DMS79 (cell line): ENCODE data around the gene CDC42BPA.
"Not testable (repeated sequence)": the region's sequence is repeated elsewhere in the genome, so short reads cannot be mapped to it uniquely, and the experiment has no call there.

Experiments
- DNase-seq: peaks from one replicate; lab custom pipeline; 2025; lab: John Stamatoyannopoulos, UW

CDC42BPA gene

DNA sequence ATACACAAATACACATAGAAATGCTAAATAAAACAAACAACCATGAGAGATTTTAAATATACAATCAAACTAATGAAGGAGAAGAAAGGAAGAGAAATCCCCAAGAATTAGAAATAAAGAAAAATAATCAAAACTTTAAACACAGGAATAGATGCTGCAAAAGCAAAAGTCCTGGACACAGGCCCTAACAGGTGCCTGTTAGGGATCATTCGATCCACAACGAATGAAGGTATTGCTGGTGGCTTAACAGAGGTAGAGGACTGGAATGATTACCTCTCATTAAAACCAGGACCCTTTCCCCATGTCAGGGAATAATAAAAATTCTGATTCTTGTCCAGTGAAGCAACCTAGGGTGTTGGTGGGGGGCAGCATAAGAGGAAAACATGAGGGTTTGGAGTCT is 56.8 kb downstream of the CDC42BPA start:
- DNase-seq = no peak

DNA sequence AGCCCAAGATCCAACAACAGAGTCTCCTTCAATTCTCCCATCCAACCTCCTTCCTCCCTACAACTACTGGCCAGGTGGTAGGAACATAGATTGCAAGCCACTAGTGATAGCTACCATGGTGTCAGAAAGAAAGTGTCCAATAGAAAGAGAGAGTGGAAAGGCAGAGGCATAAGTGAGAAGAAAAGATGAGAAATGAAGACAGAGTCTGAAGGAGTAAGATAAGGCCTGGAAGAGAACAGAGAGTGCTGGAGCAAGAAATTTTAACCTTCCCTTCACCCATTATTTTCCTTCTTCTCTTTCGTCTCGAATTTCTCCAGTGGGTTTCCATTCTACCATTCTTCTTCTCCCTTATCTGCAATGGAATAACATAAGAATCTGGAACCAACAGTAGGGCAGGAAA is 57.9 kb downstream of the CDC42BPA start:
- DNase-seq = no peak

DNA sequence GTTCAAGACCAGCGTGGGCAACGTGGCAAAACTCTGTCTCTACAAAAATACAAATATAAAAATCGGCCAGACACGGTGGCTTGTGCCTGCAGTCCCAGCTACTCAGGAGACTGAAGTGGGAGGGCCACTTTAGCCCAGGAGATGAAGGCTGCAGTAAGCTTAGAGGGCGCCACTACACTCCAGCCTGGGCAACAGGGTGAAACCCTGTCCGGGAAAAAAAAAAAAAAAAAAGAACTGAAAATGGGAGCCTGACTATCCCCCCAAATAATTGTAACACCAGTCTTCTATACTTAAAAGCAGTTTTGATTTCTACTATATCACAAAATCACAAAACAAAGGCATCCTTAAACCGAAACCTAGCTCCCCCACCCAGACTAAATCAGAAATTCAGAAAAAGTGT is 60.3 kb downstream of the CDC42BPA start:
- no peak for DNase-seq

DNA sequence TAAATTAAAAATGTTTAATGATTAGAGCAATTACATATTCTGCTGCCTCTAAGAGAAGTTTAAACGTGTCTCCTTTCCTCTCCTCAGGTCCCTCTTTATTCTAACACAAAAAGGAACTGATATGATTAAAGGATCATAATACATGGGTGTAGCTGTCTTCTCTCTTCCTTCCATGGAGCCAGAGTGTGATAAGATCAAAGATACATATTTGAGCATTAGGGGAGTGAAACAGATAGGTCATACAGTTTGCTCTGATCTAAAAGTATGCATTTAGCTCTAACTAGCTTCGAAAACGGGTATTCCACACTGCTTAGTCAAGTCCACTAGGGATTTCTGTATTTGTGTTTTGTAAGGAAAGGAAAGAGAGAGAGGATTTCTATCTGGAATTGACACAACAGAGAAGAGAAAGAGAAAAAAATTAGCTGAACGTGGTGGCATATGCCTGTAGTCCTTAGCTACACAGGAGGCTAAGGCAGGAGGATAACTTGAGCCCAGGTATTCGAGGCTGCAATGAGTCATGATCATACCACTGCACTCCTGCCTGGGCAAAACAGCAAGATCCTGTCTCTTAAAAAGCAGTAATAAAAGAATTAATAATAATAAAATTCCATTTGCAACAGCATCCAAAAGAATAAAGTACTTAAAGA is 63.1 kb downstream of the CDC42BPA start:
- no peak for DNase-seq

DNA sequence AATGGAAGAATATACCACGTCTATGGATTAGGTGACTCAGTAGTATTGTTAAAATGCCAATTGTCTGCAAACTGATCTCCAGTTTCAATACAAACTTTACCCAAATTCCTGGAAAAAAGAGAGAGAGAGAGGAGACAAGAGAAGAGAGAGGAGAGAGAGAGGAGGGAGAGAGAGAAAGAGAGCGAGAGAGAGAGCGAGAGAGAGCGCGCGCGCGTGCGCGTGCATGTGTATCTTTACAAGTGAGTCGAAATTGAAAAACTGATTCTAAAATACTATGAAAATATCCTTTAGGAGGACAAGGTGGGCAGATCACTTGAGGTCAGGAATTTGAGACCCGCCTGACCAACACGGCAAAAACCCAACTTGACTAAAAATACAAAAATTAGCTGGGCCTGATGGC is 65.2 kb downstream of the CDC42BPA start:
- DNase-seq = no peak

DNA sequence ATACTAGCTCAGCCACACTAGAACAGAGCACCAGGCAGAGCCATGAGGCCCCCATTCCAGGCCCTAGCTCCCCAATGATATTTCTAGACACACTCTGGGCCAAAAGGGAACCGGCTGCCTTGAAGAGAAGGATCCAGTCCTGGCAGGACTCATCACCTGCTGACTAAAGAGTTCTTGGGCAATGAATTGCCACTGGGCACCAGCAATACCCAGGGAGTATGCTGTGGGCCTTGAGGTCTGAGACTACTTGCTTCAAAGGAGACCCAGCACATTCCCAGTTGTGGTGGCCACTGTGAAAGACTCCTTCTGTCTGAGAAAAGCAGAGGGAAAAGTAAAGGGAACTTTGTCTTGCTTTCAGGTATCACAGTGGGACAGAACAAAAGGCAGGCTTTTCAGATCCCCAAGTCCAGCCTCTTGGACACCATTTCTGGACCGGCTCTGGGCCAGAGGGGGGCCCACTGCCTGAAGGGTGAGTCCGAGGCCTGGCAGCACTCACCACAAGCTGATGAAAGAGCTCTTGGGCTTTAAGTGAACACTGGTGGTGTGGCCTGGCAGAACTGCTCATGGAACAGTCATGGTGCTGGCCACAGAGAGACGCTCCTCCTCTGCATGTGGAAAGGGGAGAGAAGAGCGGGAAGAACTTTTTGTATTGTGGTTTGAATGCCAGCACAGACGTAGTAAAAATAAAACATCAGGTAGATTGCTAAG is 72.5 kb downstream of the CDC42BPA start:
- no peak for DNase-seq

DNA sequence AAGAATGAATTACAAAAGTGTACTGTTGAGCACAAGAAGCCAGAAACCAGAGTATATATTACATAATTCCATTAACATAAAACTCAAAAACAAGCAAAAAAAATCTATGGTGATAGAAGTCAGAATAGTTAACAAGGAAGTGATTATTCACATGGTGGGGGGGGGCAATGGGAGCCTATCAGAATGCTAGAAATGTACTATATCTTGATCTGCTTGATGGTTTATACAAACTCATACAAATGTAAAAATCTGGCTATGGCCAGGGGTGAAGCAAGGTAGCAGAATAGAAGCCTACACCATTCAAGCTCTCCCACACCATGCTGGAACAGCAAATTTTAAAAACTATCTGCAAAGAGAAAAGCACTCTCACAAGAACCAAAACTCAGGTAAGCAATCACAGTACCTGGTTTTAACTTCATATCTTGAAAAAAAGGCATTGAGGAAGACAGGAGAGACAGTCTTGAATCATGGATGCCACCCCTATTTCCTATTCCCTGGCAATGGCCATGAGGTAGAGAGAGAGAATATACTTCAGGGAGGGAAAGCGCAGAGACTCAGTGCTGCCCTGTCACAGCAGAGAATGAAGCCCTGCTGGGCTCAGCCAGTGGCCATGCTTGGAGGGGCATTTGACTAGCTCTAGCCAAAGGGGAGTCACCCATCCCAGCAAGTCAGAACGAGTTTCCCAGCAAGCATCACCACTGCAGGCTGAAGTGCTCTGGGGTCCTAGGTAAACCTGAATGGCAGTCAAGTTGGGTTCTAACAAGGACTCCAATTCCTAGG is 73.8 kb downstream of the CDC42BPA start:
- DNase-seq = no peak

DNA sequence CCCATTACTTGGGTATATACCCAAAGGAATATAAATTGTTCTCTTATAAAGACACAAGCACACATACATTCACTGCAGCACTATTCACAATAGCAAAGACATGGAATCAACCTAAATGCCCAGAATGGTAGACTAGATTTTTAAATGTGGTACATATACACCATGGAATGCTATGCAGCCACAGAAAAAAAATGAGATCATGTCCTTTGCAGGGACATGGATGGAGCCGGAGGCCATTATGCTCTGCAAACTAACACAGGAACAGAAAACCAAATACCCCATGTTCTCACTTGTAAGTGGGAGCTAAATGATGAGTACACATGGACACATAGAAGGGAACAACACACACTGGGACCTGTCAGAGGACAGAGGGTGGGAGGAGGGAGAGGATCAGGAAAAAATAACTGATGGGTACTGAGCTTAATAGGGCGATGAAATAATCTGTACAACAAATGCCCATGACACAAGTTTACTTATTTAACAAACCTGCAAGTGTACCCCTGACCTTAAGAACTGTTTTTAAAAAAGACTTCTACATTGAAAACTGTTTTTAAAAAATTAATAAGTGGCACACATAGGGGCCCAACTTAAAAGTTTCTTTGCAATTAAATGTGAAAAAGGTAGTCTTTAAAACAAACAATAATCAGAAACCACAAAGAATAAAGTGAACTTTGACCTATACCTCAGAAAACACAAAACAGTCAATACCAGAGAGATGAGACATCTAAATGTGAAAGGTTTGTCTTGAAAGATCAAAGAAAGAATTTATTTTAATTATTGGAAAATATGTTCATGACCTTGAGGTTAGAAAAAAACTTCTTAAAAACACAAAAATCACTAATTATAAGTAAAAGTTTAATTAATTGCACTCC is 75.2 kb downstream of the CDC42BPA start:
- DNase-seq = no peak

DNA sequence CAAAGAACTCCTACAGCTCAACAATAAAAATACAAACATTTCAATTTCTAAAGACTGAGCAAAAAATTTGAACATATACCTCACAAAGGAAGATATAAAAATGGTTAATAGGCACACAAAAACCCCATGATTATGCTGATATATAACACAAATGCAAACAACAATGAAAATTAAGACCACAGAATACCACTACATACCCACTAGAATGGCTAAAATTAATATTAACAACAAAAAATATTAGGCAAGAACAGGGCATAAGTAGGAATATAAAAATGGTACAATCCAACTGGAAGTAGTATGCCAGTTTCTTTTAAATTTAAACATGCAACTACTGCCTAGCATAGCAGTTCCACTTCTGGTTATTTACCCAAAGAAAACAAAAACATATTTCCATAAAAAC is 77.3 kb downstream of the CDC42BPA start:
- DNase-seq = no peak

DNA sequence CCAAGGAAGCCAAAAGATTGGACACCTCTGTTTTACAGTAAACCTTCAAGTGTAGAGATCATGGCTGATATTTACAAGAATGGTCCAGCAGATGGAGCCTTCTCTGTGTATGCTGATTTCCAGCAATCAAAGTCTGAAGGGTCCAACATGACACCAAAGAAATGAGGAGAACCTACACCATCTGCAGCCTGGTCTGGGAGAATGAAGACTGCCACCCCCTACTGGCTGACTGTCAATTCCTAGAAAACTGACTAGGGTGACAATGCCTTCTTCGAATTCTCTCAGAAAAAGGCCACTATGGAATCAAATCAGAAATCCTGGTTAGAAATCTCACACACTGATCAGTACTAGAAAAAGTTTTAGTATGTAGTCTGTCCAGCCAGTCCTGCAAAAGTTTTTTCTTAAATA is 83.3 kb downstream of the CDC42BPA start:
- no peak for DNase-seq

DNA sequence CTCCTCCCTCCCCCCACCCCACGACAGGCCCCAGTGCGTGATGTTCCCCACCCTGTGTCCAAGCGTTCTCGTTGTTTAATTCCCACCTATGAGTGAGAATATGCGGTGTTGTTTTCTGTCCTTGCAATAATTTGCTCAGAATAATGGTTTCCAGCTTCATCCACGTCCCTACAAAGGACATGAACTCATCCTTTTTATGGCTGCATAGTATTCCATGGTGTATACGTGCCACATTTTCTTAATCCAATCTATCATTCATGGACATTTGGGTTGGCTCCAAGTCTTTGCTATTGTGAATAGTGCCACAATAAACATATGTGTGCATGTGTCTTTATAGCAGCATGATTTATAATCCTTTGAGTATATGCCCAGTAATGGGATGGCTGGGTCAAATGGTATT is 87.2 kb downstream of the CDC42BPA start:
- DNase-seq = not testable (repeated sequence)

DNA sequence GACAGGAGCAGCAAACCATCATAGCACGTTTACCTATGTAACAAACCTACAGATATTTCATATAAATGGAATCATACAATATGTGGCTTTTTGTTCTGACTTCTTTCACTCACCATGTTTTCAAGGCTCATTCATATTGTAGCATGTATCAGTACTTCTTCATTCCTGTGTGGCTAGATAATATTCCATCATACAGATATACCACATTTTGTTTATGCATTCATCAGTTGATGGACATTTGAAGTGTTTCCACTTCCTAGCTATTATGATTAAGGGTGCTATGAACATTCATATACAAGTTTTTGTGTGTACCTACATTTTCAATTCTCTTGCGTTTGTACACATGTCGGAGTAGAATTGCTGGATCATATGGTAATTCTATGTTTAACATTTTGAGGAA is 90.1 kb downstream of the CDC42BPA start:
- no peak for DNase-seq

DNA sequence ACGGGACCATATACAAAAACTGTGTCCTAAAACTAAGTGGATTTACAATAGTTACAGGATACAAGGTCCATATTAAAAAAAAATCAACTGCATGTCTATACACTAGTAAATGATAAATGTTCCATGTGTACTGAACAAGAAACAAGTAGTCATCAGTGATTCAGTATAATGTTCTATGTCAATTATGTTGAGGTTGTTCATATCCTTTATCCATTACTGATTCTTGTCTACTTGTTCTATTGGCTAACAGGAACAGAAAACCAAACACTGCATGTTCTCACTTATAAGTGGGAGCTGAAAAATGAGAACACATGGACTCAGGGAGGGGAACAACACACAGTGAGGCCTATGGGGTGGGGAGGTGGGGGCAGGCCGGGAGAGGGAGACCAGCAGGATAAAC is 90.5 kb downstream of the CDC42BPA start:
- DNase-seq = no peak

DNA sequence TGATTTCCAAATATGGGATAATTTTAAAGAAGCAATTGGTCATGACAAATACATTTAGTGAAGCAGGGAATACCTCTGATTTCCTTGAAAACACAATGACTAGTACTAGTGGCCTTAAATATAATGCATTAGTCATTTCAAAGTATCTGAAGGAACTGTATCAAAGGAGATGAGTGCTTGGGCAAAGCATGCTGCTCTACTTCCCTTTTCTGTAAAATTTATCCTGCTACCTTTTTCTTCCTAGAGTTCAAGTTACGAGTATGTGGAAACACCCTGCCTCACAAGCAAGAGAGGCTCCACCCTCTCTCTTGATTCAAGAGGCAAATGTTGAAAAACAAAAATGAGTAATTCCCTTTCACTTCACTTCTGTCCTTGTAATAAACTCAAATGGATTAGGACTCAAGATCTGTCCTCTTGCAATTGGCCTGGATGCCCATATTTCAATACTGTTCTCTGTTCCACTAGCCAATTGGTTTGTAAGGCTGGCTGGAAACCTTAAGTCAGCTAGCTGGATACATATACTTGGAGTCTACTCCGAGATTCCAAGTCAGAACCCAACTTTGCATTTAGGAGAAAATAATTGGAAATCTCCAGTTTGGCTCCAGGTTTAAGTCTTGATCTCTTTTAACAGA is 92.5 kb downstream of the CDC42BPA start:
- no peak for DNase-seq

DNA sequence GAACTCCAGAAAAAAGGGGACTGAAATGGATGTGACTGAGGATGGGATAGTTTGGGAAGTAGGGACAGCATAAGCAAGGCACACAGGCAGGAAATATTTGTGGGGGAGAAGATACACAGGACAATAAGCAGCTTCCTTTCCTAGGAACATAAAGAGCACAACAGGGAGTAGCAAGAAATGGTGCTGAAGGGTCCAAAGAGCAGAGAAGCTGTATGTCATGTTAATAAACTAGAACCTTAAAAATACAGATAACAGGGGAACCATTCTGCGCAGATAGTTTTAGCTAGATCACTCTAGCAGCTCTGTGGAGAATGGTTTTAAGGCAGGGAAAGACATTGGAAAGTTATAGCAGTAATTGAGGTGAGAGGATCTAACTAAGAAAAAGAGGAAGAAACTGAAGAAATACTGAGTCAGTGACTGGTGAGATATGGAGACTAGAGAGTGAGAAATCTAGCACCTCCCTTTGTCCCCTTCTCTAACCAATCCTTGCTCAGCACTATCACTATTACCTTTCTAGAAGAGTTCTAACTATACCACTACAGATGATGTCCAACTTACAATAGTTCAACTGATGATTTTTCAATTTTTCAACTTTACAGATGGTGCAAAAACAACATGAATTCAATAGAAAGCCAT is 95.0 kb downstream of the CDC42BPA start:
- no peak for DNase-seq

DNA sequence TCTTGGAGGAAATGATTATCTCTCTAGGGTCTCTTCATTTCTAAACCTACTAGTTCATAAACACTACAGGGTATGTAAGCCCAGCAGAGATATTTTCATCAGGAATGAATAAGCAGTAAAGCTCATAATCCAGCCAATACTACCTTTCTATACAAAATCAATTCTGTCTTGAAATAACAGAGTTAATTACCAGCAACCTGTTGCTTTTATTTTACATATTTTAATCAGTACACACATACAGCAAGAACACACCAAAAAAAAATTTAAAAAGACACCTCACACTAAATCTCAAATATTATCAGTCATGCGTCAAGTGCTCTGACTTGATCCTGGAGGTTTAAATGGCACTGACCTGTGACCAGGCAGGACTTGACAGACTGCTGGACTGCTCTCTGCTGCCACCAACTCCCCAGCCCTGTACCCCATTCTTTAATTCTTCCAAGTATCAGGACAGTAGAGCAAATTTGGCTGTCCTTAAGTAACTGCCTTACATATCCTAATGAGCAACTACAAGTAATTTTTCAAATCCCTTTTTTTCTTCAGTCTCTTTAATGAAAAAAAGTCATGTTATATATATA is 98.5 kb downstream of the CDC42BPA start:
- no peak for DNase-seq

DNA sequence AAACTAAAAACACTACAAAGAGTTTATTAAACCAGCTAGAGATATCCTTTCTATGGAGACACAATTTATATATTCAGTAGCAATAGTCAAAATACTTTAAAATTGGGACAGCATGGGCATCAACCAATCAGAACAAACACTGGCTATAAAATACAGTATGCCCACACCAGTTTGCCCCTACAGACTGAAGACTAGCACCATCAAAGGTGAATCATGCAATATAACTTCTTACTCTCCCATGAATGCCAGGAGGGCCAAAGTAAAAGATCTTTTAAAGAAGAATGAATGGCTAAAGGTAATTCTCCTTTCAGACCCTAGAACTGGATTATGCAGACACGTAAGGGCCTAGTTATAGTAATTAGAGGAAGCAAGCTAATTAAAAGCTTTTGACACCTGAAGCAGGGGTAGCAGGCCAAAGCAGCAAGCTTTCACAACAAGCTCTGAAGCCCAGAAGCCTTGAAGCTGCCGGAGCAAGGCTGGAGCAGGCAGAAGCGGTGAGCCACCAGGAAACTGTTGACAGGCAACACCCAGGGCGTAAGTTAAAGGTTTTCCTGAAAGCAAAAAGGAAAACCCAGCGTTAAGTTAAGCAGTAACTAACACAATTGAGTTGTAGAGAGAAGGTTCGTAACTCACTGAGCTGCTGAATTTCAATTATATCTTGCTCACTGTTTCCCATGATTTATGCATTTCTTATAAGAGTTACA is 99.3 kb downstream of the CDC42BPA start:
- DNase-seq = no peak

DNA sequence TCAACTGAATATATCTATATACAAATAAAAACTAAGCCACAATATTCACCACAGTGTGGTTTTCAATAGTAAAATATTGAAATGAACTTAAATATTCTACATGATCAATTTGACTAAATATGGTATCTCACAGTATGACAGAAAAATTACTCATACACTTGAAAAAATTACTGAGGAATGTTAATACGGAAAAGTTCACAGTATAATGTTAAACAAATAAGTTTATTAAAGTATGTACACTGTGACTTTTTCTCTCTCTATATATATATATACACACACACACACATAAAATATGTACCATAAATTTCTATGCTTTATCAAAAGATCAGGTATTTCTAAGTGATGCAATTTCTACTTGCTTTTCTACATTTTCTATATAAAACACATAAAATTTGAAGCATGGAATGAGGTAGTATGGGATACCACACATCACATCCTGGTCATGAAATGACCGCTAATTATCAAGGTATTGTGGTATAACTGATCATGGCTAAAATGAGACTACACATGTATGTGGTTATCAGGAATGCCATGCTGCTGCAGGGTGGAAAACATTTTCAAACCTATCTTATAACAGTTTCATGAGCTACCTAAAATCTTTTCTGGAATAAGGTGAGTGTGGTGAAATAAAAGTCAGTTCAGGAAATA is 102.3 kb downstream of the CDC42BPA start:
- no peak for DNase-seq

DNA sequence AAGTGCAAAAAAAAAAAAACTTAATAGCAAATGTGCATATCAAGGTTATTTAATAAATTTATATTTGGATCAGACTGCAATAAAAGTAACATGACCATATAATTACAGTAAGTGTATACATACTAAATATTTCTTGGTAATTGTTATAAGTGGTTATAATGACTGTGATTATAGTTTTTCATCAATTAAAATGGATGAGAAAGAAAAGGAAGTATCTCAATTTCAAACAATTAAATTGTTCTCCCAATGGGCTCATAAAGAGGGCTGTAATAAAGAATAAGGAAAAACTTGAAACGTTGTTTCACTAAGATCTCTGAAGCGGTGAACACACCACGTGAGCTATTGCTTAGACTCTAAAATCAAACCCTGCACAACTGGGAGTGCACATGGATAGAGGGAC is 104.1 kb downstream of the CDC42BPA start:
- no peak for DNase-seq

DNA sequence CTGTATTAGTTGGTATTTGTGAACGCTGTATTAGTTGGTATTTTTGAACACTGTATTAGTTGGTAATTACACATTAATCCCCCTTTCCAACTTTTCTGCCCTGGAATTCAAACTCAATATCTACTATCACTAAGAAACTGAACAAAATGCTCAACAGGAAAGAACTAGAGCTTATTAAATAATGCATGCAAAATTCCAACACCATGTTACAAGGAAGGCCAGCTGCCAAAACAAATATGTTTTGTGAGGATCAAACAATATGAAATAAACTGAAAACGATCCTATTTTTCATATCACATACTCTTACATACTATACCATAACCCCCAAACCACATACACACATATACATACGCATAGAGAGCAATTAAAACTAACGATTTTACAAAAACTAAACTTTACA is 104.9 kb downstream of the CDC42BPA start:
- no peak for DNase-seq
